ENCODE results near the gene PLEKHO1.

DNA sequence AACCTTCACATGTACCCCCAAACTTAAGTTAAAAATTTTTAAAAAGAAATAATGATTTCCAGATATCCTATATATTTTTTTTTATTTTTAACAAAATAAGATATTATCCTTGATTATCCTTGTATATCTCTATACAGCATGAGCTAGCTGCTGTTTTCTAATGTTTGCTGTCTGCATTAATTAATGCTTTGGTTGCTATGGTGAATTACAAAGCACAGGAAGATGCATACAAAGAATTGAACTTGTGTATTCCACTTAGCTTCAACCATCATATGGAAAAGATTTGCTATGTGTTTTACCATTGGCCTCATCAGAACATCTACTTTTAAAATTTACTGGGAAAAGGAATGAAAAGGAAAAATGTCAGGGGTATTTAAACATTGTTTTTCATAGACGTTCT, 46.7 kb upstream of the PLEKHO1 start:
- TF ChIP-seq, protein P1, sequence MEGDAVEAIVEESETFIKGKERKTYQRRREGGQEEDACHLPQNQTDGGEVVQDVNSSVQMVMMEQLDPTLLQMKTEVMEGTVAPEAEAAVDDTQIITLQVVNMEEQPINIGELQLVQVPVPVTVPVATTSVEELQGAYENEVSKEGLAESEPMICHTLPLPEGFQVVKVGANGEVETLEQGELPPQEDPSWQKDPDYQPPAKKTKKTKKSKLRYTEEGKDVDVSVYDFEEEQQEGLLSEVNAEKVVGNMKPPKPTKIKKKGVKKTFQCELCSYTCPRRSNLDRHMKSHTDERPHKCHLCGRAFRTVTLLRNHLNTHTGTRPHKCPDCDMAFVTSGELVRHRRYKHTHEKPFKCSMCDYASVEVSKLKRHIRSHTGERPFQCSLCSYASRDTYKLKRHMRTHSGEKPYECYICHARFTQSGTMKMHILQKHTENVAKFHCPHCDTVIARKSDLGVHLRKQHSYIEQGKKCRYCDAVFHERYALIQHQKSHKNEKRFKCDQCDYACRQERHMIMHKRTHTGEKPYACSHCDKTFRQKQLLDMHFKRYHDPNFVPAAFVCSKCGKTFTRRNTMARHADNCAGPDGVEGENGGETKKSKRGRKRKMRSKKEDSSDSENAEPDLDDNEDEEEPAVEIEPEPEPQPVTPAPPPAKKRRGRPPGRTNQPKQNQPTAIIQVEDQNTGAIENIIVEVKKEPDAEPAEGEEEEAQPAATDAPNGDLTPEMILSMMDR (conservative IDR thresholded peaks at IDR 0.05; ENCODE audit: low read depth, low read length) = no peak
- no peak for TF ChIP-seq EZH2 (IDR thresholded peaks at IDR 0.05; ENCODE audit: borderline replicate concordance, low read depth, low read length, poor library complexity, severe bottlenecking)
